Peyer's patch (tissue), 4 donors: ENCODE measurements around the gene MRPL53. TPM values are rescaled to one million over a fixed set of nuclear protein-coding genes. Genes with fewer than 3 reads are reported as not detected.
A peak's percentile ranks its signal among the peaks of the same experiment; 100 is the strongest.

Experiments used
- DNase-seq, 3 donors: peaks; one replicate each; pipeline ENCODE4 v3.0.0-alpha.2; 2017 to 2019
- H3K27ac ChIP-seq, 4 donors: fragments of 200-600 bp; sonication (generic); one replicate each; pipeline ENCODE4 v1.5.1; 2016 to 2019
- H3K27me3 ChIP-seq, 2 donors: fragments of 200-600 bp; sonication (generic); one replicate each; pipeline ENCODE4 v1.5.1; 2019
- H3K36me3 ChIP-seq, 3 donors: fragments of 200-600 bp; sonication (generic); one replicate each; pipeline ENCODE4 v1.5.1; 2016 to 2019
- H3K4me1 ChIP-seq, 4 donors: fragments of 200-600 bp; sonication (generic); one replicate each; pipeline ENCODE4 v1.5.1; 2016 to 2019
- H3K4me3 ChIP-seq, 4 donors: fragments of 200-600 bp; sonication (generic); 1 replicate in 3 of 4; 2 replicates in 1 of 4; pipeline ENCODE4 v1.5.1; 2016 to 2019; ENCODE audit warnings: mild to moderate bottlenecking in 1 of 4
- H3K9me3 ChIP-seq, 4 donors: fragments of 200-600 bp; sonication (generic); one replicate each; pipeline ENCODE4 v1.5.1; 2016 to 2019; ENCODE audit warnings: mild to moderate bottlenecking in 1 of 4
- POLR2A ChIP-seq, 2 donors: fragments of 450-650 bp; IDR thresholded peaks; one replicate each; pipeline ENCODE4 v1.5.1; 2017; ENCODE audit warnings: antibody characterized with exemption in 2 of 2, mild to moderate bottlenecking in 2 of 2, moderate library complexity in 2 of 2
- total RNA-seq, 4 donors: library from RNA; depleted of rRNA; stranded (reverse); fragments of >200 nt; gene quantifications; one replicate each; pipeline ENCODE4 v1.1.0, GENCODE V29; 2016
- TF ChIP-seq, protein P1 (sequence below), 6 experiments: fragments of 450-650 bp in 4 of 6; fragments of 200-600 bp in 2 of 6; sonication (generic) in 1 of 6; IDR thresholded peaks; one replicate each; pipeline ENCODE4 v1.5.1; 2017 to 2019; ENCODE audit warnings: antibody characterized with exemption in 6 of 6, mild to moderate bottlenecking in 3 of 6, moderate library complexity in 1 of 6

The MRPL53 gene
- total RNA-seq, 4 donors from 2014 or later, result 17.8 to 23.8 (median 20.0) TPM

DNA sequence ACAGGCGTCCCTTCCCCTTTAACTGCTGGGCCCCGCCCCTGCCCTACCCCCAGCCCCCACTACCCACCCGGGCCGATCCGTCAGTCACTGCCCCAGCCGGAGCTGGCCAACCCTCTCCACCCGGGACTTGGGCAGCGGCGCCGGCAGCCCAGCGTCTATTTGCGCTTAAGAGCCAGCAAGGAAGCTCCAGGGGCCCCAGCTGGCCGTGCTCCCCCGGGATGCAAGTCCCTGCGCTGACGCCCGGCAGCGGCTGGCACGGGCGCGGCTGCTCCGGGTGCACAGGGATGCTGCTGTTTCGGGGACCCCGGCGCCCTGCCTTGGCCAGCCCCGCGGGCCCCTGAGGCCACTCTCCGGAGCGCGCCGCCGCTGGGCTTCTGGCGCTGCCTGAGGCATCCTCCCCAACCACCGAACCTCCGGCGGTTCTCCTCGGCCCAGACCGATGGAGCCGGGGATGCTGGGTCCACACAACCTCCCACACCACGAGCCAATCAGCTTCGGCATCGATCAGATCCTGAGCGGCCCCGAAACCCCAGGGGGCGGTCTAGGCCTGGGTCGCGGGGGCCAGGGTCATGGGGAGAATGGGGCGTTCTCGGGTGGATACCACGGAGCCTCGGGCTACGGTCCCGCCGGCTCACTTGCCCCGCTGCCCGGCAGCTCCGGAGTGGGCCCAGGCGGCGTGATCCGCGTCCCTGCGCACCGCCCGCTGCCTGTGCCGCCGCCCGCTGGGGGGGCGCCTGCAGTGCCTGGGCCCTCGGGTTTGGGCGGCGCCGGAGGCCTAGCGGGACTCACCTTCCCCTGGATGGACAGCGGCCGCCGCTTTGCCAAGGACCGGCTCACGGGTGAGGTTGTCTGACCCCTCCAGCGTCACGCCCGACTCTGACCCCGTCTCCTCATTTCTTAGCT, 42.1 kb upstream of the MRPL53 start, which contains the start of gene TLX2:
Gene TLX2, plus strand, starts transcription at position 83 of the 903 bp plus-strand sequence. Its CDS starts 357 bp downstream, at position 440.
- H3K36me3 ChIP-seq, result no peaks in the 10 kb centered on the region
- no peak for TF ChIP-seq POLR2A (IDR thresholded peaks at IDR 0.05)
- TF ChIP-seq, protein P1, sequence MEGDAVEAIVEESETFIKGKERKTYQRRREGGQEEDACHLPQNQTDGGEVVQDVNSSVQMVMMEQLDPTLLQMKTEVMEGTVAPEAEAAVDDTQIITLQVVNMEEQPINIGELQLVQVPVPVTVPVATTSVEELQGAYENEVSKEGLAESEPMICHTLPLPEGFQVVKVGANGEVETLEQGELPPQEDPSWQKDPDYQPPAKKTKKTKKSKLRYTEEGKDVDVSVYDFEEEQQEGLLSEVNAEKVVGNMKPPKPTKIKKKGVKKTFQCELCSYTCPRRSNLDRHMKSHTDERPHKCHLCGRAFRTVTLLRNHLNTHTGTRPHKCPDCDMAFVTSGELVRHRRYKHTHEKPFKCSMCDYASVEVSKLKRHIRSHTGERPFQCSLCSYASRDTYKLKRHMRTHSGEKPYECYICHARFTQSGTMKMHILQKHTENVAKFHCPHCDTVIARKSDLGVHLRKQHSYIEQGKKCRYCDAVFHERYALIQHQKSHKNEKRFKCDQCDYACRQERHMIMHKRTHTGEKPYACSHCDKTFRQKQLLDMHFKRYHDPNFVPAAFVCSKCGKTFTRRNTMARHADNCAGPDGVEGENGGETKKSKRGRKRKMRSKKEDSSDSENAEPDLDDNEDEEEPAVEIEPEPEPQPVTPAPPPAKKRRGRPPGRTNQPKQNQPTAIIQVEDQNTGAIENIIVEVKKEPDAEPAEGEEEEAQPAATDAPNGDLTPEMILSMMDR (IDR thresholded peaks at IDR 0.05), result no peak
- peak in 1 of 3 donors; percentile 55 for DNase-seq
- no peak within 1 kb of the TSS for H3K27ac ChIP-seq
- peaks cover 4 to 29% (median 22%) of the 10 kb centered on the region in 4 donors for H3K4me1 ChIP-seq
- H3K27me3 ChIP-seq, result peaks cover 0 to 56% of the 10 kb centered on the region in 2 donors
- peaks cover 0 to 3% (median 0%) of the 10 kb centered on the region in 4 donors for H3K9me3 ChIP-seq
- H3K4me3 ChIP-seq, result peak within 1 kb of the TSS in 3 of 4 donors; percentile 17 to 50 (median 27)

GRCh38 chr2:74513605-74514367, 41.3 kb upstream of the MRPL53 start:
- Histone ChIP-seq H3K36me3 (no peaks in the 10 kb centered on the region), H3K27me3 (peaks cover 0 to 56% of the 10 kb centered on the region in 2 donors), H3K4me3 (peak overlapping the region in 3 of 4 donors; percentile 17 to 50 (median 27)), H3K9me3 (peaks cover 0 to 3% (median 0%) of the 10 kb centered on the region in 4 donors), H3K4me1 (peaks cover 4 to 29% (median 22%) of the 10 kb centered on the region in 4 donors), H3K27ac (no peak overlapping the region)
- DNase-seq, result peak in 1 of 3 donors; percentile 50
- TF ChIP-seq POLR2A (IDR thresholded peaks at IDR 0.05), result no peak

DNA sequence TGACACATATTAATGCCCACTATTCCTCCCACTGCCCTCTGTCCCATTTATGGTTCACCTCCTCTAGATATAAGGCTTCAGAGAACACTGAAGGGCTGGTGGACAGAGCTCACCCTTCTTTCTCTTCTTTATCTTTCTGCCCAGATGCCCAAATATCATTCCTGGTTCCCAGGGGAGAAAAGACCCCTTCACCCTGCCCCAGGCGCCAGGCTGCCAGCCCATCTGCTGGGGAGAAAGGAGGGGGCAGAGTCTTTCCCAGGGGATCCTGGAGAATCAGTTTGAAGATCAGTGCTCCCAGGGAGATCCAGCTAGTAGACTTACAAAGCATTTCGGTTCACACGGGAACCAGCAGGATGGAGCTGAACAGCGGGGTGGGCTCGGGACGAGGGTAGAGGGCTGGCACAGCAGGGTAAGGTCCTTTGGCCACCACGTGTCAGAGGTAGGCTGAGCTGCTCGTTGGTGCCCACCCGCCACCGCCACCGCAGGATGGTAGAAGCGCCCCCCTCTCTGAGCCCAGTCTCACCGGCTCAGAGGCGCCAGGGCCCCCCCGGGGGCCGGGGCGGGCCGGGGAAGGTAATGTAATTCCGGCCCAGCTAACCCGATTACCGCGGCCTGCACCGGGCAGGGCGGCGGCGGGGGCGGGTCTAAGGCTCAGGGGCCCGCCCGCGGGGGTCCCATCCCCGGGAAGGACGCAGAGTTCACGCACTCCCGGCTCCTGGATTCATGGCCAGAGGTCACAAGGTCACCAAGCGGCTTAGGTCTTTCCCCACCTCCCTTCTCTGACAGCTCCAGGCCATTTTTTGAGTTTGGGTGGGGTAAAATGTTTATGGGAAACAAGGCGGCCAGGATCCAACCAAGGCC, 40.5 kb upstream of the MRPL53 start:
- Histone ChIP-seq H3K27ac (no peak overlapping the region), H3K36me3 (no peaks in the 10 kb centered on the region), H3K9me3 (peaks cover 0 to 3% (median 0%) of the 10 kb centered on the region in 4 donors), H3K27me3 (peaks cover 0 to 56% of the 10 kb centered on the region in 2 donors), H3K4me1 (peaks cover 4 to 35% (median 24%) of the 10 kb centered on the region in 4 donors), H3K4me3 (no peak overlapping the region)
- TF ChIP-seq, protein P1 (IDR thresholded peaks at IDR 0.05), result no peak
- TF ChIP-seq POLR2A (IDR thresholded peaks at IDR 0.05), result no peak
- DNase-seq, result peak in 1 of 3 donors; percentile 44

- Histone ChIP-seq H3K27ac (no peak overlapping the region), H3K27me3 (peaks cover 0 to 50% of the 10 kb centered on the region in 2 donors), H3K36me3 (no peaks in the 10 kb centered on the region), H3K4me1 (peaks cover 4 to 41% (median 27%) of the 10 kb centered on the region in 4 donors), H3K9me3 (peaks cover 0 to 2% (median 0%) of the 10 kb centered on the region in 4 donors), H3K4me3 (no peak overlapping the region)
- DNase-seq, result peak in 1 of 3 donors; percentile 10
- TF ChIP-seq, protein P1 (IDR thresholded peaks at IDR 0.05), result no peak
- no peak for TF ChIP-seq POLR2A (IDR thresholded peaks at IDR 0.05)
Observed at GRCh38 chr2:74511104-74511989, 38.9 kb upstream of the MRPL53 start.

DNA sequence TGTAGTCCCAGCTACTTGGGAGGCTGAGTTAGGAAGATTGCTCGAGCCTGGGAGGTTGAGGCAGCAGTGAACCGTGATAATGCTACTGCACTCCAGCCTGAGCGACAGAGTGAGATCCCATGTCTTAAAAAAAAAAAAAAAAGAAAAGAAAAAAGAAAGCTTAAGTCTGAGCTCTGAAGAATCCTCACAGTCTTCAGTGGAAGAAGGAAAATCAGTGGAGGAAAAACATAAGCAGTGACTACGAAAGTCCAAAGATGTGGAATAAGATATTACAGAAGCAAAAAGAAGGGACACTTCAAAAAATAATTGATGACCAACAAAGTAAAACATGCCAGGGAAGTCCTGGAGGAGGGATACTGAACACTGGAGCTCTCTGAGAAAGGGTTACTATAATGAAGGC, 37.8 kb upstream of the MRPL53 start:
- Histone ChIP-seq H3K27me3 (peaks cover 0 to 40% of the 10 kb centered on the region in 2 donors), H3K9me3 (no peaks in the 10 kb centered on the region), H3K4me3 (no peak overlapping the region), H3K36me3 (peaks cover 0 to 8% (median 0%) of the 10 kb centered on the region in 3 donors), H3K4me1 (peaks cover 0 to 41% (median 18%) of the 10 kb centered on the region in 4 donors), H3K27ac (no peak overlapping the region)
- no peak for DNase-seq
- TF ChIP-seq, protein P1 (IDR thresholded peaks at IDR 0.05), result no peak
- no peak for TF ChIP-seq POLR2A (IDR thresholded peaks at IDR 0.05)
